Measurements from ENCODE around the gene ADAMTSL1. TPM values are rescaled to one million over a fixed set of nuclear protein-coding genes. Genes with fewer than 3 reads are reported as not detected.

The ADAMTSL1 gene
- total RNA-seq, 1 donor from 2014 or later = 12.3 TPM

GRCh38 chr9:18826248-18826647, 352.3 kb downstream of the ADAMTSL1 start:
- DNase-seq (ENCODE audit: low spot score in 2 of 2) = no peak
- no peak overlapping the region for H3K4me3 ChIP-seq
- H3K27me3 ChIP-seq = no peaks in the 10 kb centered on the region
- intact Hi-C loops (cut with DNase I) = no loop called here
- TF ChIP-seq, protein P1, sequence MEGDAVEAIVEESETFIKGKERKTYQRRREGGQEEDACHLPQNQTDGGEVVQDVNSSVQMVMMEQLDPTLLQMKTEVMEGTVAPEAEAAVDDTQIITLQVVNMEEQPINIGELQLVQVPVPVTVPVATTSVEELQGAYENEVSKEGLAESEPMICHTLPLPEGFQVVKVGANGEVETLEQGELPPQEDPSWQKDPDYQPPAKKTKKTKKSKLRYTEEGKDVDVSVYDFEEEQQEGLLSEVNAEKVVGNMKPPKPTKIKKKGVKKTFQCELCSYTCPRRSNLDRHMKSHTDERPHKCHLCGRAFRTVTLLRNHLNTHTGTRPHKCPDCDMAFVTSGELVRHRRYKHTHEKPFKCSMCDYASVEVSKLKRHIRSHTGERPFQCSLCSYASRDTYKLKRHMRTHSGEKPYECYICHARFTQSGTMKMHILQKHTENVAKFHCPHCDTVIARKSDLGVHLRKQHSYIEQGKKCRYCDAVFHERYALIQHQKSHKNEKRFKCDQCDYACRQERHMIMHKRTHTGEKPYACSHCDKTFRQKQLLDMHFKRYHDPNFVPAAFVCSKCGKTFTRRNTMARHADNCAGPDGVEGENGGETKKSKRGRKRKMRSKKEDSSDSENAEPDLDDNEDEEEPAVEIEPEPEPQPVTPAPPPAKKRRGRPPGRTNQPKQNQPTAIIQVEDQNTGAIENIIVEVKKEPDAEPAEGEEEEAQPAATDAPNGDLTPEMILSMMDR (IDR thresholded peaks at IDR 0.05) = no peak
- peaks cover 0 to 17% of the 10 kb centered on the region in 2 donors for H3K36me3 ChIP-seq
- H3K27ac ChIP-seq = no peak overlapping the region
- peaks cover 0 to 3% of the 10 kb centered on the region in 2 donors for H3K4me1 ChIP-seq
- no peaks in the 10 kb centered on the region for H3K9me3 ChIP-seq

DNA sequence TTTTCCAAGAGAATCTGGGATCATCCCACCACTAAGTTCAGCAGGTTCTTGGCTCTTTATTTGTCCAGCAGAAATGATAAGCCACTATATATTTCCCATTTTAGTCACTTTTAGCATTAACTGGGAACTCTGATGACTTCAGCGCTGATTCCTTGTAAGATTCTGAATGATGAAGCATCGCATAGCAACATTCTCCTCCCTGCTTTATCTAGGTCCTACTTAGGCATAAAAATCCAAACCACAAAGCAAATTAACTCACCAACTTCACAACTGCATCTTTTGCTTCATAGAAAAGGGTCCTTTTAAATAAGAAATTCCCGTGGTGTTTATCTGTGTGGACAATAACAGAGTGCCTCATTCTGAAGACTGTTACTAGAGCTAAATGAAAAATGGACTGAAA, 355.1 kb downstream of the ADAMTSL1 start:
- Histone ChIP-seq H3K27ac (no peak overlapping the region), H3K9me3 (no peaks in the 10 kb centered on the region), H3K4me1 (peaks cover 0 to 3% of the 10 kb centered on the region in 2 donors), H3K27me3 (no peaks in the 10 kb centered on the region), H3K4me3 (no peak overlapping the region), H3K36me3 (peaks cover 0 to 17% of the 10 kb centered on the region in 2 donors)
- intact Hi-C loops (cut with DNase I) = no loop called here
- no peak for DNase-seq (ENCODE audit: low spot score in 2 of 2)
- TF ChIP-seq, protein P1 (IDR thresholded peaks at IDR 0.05) = no peak

DNA sequence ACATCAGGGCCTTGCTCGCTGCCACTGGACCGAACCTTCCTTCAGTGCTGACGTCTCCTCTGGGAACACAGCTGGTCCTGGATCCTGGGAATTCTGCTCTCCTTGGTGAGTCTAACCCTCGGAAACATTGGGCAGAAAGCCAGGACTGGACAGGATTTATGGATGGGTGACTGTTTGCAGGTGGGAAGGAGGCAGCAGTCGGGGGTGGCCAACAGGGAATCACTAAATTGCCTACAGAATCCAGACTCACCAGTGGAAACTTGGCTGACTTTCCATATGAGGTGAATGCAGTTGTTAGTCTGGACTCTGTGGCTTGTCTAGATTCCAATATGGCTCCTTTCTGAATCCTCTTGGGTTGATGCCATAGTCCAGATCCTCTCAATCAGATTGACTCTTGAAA, 355.9 kb downstream of the ADAMTSL1 start:
- DNase-seq (ENCODE audit: low spot score in 2 of 2) = no peak

GRCh38 chr9:18834740-18835361, 360.9 kb downstream of the ADAMTSL1 start:
- no peak for DNase-seq (ENCODE audit: low spot score in 2 of 2)
- Histone ChIP-seq H3K27me3 (no peaks in the 10 kb centered on the region), H3K27ac (no peak overlapping the region), H3K9me3 (no peaks in the 10 kb centered on the region), H3K4me1 (no peaks in the 10 kb centered on the region), H3K36me3 (peaks cover 0 to 3% of the 10 kb centered on the region in 2 donors), H3K4me3 (no peak overlapping the region)
- intact Hi-C loops (cut with DNase I) = no loop called here
- TF ChIP-seq, protein P1 (IDR thresholded peaks at IDR 0.05) = no peak

More for the DNA sequence above, 355.9 kb downstream of the ADAMTSL1 start:
- no peaks in the 10 kb centered on the region for H3K9me3 ChIP-seq
- H3K27me3 ChIP-seq = no peaks in the 10 kb centered on the region
- intact Hi-C loops (cut with DNase I) = no loop called here
- H3K36me3 ChIP-seq = peaks cover 0 to 17% of the 10 kb centered on the region in 2 donors
- H3K4me3 ChIP-seq = no peak overlapping the region
- TF ChIP-seq, protein P1 (IDR thresholded peaks at IDR 0.05) = no peak
- no peaks in the 10 kb centered on the region for H3K4me1 ChIP-seq
- no peak overlapping the region for H3K27ac ChIP-seq

- no peaks in the 10 kb centered on the region for H3K9me3 ChIP-seq
- no peaks in the 10 kb centered on the region for H3K27me3 ChIP-seq
- TF ChIP-seq, protein P1 (IDR thresholded peaks at IDR 0.05) = no peak
- no peak for DNase-seq (ENCODE audit: low spot score in 2 of 2)
- no peaks in the 10 kb centered on the region for H3K4me1 ChIP-seq
- no peak overlapping the region for H3K27ac ChIP-seq
- no peaks in the 10 kb centered on the region for H3K36me3 ChIP-seq
- H3K4me3 ChIP-seq = no peak overlapping the region
- intact Hi-C loops (cut with DNase I) = no loop called here
Measured at GRCh38 chr9:18837402-18837801, 363.4 kb downstream of the ADAMTSL1 start.
